HepG2 (cell line): Measurements from ENCODE around the gene KIAA0232. TPM values are rescaled to one million over a fixed set of nuclear protein-coding genes. Genes with fewer than 3 reads are reported as not detected.

ENCODE experiments used
- EHMT2 ChIP-seq: fragments of 200-600 bp; sonication (generic); IDR thresholded peaks from 2 replicates; pipeline ENCODE4 v1.7.0; 2017; ENCODE audit warnings: antibody characterized with exemption, low read depth, low read length, borderline replicate concordance
- ELF3 ChIP-seq: IDR thresholded peaks from 2 replicates; pipeline ENCODE4 v1.6.1; 2016; ENCODE audit warnings: missing genetic modification reagents, missing compliant biosample characterization
- GABPB1 ChIP-seq: IDR thresholded peaks from 2 replicates; pipeline ENCODE4 v1.6.1; 2016; ENCODE audit warnings: mild to moderate bottlenecking, missing genetic modification reagents, moderate library complexity, missing compliant biosample characterization
- GATAD2A ChIP-seq: IDR thresholded peaks from 2 replicates; pipeline ENCODE4 v1.6.1; 2016
- HNF4G ChIP-seq, 2 experiments: sonication (generic) in 1 of 2; formaldehyde crosslinking in 1 of 2; IDR thresholded peaks; 2 replicates each; pipeline versions ENCODE4 v1.4.0 to v1.6.1; 2011 to 2020; ENCODE audit warnings: borderline replicate concordance in 2 of 2, low read depth in 2 of 2, mild to moderate bottlenecking in 2 of 2, low read length in 1 of 2, missing genetic modification reagents in 1 of 2, moderate library complexity in 1 of 2
- MED1 ChIP-seq: sonication (generic); formaldehyde crosslinking; IDR thresholded peaks from 2 replicates; pipeline ENCODE4 v1.4.0; 2020; ENCODE audit warnings: missing genetic modification reagents
- POLR2AphosphoS2 ChIP-seq: IDR thresholded peaks from 2 replicates; pipeline ENCODE4 v1.6.1; 2011; ENCODE audit warnings: low read depth, low read length, improper control_type of control experiment
- RARG ChIP-seq: sonication (generic); formaldehyde crosslinking; IDR thresholded peaks from 2 replicates; pipeline ENCODE4 v1.4.0; 2020; ENCODE audit warnings: low read depth, mild to moderate bottlenecking, missing genetic modification reagents
- SRSF9 ChIP-seq: fragments of 200-400 bp; formaldehyde crosslinking; IDR thresholded peaks from 2 replicates; pipeline ENCODE4 v1.6.1; 2018; ENCODE audit warnings: borderline replicate concordance, mild to moderate bottlenecking, low read depth, low read length; ENCODE audit not compliant: insufficient read depth, poor library complexity, severe bottlenecking
- ZNF558 ChIP-seq: sonication (generic); formaldehyde crosslinking; IDR thresholded peaks from 2 replicates; pipeline ENCODE4 v1.9.0; 2022; ENCODE audit warnings: mild to moderate bottlenecking, missing genetic modification reagents, borderline replicate concordance
- ZNF678 ChIP-seq: sonication (generic); formaldehyde crosslinking; IDR thresholded peaks from 2 replicates; pipeline ENCODE4 v1.4.0; 2020; ENCODE audit warnings: mild to moderate bottlenecking, missing genetic modification reagents
- ZNF768 ChIP-seq: sonication (generic); formaldehyde crosslinking; IDR thresholded peaks from 2 replicates; pipeline ENCODE4 v1.4.0; 2020; ENCODE audit warnings: missing genetic modification reagents
- ZNF782 ChIP-seq: sonication (generic); formaldehyde crosslinking; IDR thresholded peaks from 2 replicates; pipeline ENCODE4 v1.4.0; 2020; ENCODE audit warnings: missing genetic modification reagents, mild to moderate bottlenecking, borderline replicate concordance
- ZNF816 ChIP-seq: sonication (generic); formaldehyde crosslinking; IDR thresholded peaks from 2 replicates; pipeline ENCODE4 v1.8.0; 2022; ENCODE audit warnings: missing genetic modification reagents, mild to moderate bottlenecking, borderline replicate concordance
- ZSCAN25 ChIP-seq: sonication (generic); formaldehyde crosslinking; IDR thresholded peaks from 2 replicates; pipeline ENCODE4 v1.8.0; 2022; ENCODE audit warnings: mild to moderate bottlenecking, missing genetic modification reagents
- polyA plus RNA-seq, 8 experiments: library from polyadenylated mRNA; depleted of rRNA in 3 of 8; stranded (reverse) in 7 of 8; unstranded in 1 of 8; fragments of >200 nt; fragmentation: Illumina TruSeq in 4 of 8; extraction: Trizol in 4 of 8; gene quantifications; 2 replicates each; pipeline versions ENCODE4 v1.2.1 to v1.2.3, GENCODE V29; 2011 to 2016; ENCODE audit warnings: low read depth in 4 of 8, missing spikeins in 1 of 8, mixed read lengths in 1 of 8; ENCODE audit not compliant: insufficient read depth in 1 of 8
- total RNA-seq, 5 experiments: library from RNA; depleted of rRNA; stranded (reverse); fragments of >200 nt; fragmentation: Illumina TruSeq; extraction: Trizol; gene quantifications; 2 replicates each; pipeline ENCODE4 v1.2.3, GENCODE V29; 2016; ENCODE audit warnings: low read depth in 1 of 5
- TF ChIP-seq, protein P1 (sequence below): sonication (generic); formaldehyde crosslinking; IDR thresholded peaks from 2 replicates; pipeline ENCODE4 v1.8.0; 2022; ENCODE audit warnings: mild to moderate bottlenecking, missing genetic modification reagents, borderline replicate concordance
- TF ChIP-seq, protein P2 (sequence below): sonication (generic); formaldehyde crosslinking; IDR thresholded peaks from 2 replicates; pipeline ENCODE4 v1.5.1; 2020; ENCODE audit warnings: mild to moderate bottlenecking, missing genetic modification reagents, borderline replicate concordance
- TF ChIP-seq, protein P3 (sequence below): sonication (generic); formaldehyde crosslinking; IDR thresholded peaks from 2 replicates; pipeline ENCODE4 v1.8.0; 2022; ENCODE audit warnings: missing genetic modification reagents, mild to moderate bottlenecking, inconsistent platforms, borderline replicate concordance
- TF ChIP-seq, protein P4 (sequence below): conservative IDR thresholded peaks from 2 replicates; pipeline ENCODE4 v1.6.1; 2018; ENCODE audit warnings: missing genetic modification reagents
- TF ChIP-seq, protein P5 (sequence below): sonication (generic); formaldehyde crosslinking; IDR thresholded peaks from 2 replicates; pipeline ENCODE4 v1.4.0; 2020; ENCODE audit warnings: mild to moderate bottlenecking, missing genetic modification reagents, borderline replicate concordance

Gene KIAA0232
- total and polyA plus RNA-seq, 2 of the 13 experiments (the other 11 are each of a cell fraction or from before 2014, with no cell fraction given) = 7.8 to 17.1 TPM

DNA sequence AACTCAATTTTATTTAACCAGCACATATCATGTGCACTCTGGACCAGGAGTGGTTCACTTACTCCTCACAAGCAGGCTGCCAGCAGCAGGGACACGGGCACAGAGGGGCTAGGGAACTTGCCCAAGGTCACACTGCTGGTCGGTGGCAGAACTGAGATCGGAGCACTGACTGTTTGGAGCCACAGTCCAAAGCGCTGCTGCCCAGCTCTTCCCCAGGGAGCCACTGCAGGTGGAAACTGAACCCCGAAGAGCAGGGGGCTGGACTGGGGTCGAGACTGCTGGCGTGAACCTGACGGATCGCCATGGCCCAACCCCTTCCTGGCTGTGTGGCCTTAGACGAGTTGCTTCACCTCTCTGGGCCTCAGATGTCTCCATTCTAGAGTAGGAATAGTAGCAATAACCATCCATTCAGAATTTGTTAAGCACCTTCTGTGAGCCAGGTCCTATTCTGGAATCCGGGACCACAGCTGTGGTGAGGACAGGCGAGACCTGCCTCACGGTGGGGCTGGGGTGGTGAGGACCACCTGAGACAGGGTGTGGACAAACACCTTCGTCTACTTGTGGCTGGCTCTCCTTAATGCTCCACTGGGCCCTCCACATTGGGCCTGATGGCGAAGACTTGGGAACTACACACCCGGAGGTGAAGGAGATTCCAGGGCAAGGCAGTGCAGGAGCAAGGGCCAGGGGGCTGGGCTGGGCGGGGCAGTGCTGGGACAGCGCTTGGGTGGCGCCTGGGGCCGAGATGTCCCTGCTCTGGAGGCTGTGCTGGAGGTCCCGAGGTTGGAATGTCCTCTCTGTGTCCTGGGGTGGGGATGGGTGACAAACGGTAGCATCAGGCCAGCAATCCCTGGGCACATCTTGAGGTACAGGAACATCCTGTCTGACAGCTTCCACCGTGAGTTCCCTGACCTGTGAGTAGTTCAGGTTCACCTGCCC is 32.0 kb upstream of the KIAA0232 start (continued):
- TF ChIP-seq ZSCAN25 (CRISPR knock-in tag) (no peak), GABPB1 (CRISPR knock-in tag) (peak; percentile 2), EHMT2 (no peak), HNF4G (IDR thresholded peaks at IDR 0.05; ENCODE audit: borderline replicate concordance, low read depth, low read length) (no peak), HNF4G (CRISPR knock-in tag; IDR thresholded peaks at IDR 0.05; ENCODE audit: borderline replicate concordance, low read depth) (0 out of 2 replicates have a peak, but pooled peaks have one; percentile 33), POLR2AphosphoS2 (no peak), ZNF678 (CRISPR knock-in tag) (no peak), ZNF782 (CRISPR knock-in tag) (no peak), ZNF816 (CRISPR knock-in tag) (no peak), ZNF558 (CRISPR knock-in tag) (no peak), MED1 (no peak; the same call in 1 of the 2 replicates), SRSF9 (no peak), RARG (CRISPR knock-in tag) (no peak), GATAD2A (CRISPR knock-in tag) (no peak), ZNF768 (CRISPR knock-in tag) (peak; percentile 100), ELF3 (CRISPR knock-in tag) (no peak)
- TF ChIP-seq, protein P1, sequence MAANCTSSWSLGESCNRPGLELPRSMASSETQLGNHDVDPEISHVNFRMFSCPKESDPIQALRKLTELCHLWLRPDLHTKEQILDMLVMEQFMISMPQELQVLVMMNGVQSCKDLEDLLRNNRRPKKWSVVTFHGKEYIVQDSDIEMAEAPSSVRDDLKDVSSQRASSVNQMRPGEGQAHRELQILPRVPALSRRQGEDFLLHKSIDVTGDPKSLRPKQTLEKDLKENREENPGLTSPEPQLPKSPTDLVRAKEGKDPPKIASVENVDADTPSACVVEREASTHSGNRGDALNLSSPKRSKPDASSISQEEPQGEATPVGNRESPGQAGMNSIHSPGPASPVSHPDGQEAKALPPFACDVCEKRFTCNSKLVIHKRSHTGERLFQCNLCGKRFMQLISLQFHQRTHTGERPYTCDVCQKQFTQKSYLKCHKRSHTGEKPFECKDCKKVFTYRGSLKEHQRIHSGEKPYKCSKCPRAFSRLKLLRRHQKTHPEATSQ = no peak
- TF ChIP-seq, protein P2, sequence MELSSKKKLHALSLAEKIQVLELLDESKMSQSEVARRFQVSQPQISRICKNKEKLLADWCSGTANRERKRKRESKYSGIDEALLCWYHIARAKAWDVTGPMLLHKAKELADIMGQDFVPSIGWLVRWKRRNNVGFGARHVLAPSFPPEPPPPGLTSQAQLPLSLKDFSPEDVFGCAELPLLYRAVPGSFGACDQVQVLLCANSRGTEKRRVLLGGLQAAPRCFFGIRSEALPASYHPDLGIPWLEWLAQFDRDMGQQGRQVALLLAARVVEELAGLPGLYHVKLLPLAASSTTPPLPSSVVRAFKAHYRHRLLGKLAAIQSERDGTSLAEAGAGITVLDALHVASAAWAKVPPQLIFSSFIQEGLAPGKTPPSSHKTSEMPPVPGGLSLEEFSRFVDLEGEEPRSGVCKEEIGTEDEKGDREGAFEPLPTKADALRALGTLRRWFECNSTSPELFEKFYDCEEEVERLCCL = 0 out of 2 replicates have a peak, but pooled peaks have one; percentile 74
- TF ChIP-seq, protein P3, sequence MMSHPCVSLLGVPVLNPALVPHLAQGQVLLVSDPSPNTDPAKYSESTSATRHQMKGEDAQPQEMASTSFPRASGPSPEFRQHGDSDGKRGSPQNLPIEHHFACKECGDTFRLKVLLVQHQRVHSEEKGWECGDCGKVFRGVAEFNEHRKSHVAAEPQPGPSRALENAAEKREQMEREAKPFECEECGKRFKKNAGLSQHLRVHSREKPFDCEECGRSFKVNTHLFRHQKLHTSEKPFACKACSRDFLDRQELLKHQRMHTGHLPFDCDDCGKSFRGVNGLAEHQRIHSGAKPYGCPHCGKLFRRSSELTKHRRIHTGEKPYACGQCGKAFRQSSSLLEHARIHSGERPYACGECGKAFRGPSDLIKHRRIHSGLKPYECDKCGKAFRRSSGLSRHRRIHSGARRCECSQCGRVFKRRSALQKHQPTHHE (CRISPR knock-in tag) = 0 out of 2 replicates have a peak, but pooled peaks have one; percentile 41
- TF ChIP-seq, protein P4, sequence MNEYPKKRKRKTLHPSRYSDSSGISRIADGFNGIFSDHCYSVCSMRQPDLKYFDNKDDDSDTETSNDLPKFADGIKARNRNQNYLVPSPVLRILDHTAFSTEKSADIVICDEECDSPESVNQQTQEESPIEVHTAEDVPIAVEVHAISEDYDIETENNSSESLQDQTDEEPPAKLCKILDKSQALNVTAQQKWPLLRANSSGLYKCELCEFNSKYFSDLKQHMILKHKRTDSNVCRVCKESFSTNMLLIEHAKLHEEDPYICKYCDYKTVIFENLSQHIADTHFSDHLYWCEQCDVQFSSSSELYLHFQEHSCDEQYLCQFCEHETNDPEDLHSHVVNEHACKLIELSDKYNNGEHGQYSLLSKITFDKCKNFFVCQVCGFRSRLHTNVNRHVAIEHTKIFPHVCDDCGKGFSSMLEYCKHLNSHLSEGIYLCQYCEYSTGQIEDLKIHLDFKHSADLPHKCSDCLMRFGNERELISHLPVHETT = no peak
- TF ChIP-seq, protein P5, sequence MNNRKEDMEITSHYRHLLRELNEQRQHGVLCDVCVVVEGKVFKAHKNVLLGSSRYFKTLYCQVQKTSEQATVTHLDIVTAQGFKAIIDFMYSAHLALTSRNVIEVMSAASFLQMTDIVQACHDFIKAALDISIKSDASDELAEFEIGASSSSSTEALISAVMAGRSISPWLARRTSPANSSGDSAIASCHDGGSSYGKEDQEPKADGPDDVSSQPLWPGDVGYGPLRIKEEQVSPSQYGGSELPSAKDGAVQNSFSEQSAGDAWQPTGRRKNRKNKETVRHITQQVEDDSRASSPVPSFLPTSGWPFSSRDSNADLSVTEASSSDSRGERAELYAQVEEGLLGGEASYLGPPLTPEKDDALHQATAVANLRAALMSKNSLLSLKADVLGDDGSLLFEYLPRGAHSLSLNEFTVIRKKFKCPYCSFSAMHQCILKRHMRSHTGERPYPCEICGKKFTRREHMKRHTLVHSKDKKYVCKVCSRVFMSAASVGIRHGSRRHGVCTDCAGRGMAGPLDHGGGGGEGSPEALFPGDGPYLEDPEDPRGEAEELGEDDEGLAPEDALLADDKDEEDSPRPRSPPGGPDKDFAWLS = no peak
